ENCODE data around the gene EIF2S2.

The EIF2S2 gene

DNA sequence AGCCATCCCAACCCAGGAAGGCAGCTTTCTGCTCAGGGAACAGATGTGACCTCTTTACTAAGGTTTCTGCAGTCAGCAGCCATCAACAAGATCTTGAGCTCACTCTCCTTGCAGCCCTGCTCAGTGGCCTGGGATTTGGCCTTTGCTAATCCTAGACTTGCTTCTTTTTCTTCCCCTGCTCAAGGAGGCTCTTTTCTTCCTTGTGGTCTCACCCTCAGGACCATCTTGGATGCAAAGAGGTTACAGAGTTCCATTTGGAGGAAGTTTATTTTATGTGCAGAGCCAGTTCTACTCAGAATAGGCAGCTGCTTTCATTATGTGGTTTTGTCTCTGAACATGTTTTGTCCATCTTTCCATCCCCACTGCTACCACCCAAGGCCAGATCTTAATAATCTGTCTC, 69.0 kb downstream of the EIF2S2 start:
- no peak overlapping the region for H3K4me3 ChIP-seq (ENCODE audit: low read depth, low read length)
- DNase-seq (ENCODE audit: low read depth): no peak

DNA sequence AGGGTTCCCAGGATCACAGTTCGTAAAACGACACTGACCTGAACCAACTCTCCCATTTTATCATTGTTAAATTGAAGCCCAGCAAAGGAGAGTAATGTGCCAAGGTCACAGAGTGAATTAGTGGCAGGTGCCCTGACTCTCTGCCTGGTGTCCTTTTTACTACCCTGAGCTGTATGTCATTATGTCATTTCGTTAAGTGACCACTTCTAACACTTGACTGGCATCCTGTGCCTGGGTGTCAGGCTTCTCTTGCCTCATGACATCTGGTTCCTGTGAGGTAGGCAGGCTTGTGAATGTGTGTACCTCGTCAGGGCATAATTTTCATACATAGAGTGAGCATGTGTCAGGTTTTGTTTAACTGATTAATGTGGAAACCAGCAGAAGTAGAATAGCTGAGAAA, 69.8 kb downstream of the EIF2S2 start:
- DNase-seq (ENCODE audit: low read depth): no peak
- no peak overlapping the region for H3K4me3 ChIP-seq (ENCODE audit: low read depth, low read length)

DNA sequence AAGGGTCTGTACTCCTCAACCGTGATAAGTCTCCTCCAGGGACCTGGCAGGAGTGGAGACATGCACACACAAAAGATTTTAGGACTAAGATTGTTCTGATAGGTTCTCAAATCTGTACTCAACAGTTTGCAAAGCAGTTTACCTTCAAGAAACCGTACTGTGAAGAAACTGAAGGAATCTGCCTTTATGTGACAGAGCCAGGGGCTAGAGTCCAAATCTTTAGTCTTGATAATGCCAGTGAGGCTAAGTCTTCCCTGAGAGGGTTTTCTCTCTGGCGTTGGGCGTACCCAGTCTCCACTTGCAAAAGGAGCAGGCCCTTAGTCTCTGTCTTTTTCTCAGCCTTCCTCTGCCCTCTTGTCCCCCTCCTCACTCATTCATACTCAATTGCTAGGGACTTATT, 70.8 kb downstream of the EIF2S2 start:
- H3K4me3 ChIP-seq (ENCODE audit: low read depth, low read length): no peak overlapping the region
- DNase-seq (ENCODE audit: low read depth): no peak

DNA sequence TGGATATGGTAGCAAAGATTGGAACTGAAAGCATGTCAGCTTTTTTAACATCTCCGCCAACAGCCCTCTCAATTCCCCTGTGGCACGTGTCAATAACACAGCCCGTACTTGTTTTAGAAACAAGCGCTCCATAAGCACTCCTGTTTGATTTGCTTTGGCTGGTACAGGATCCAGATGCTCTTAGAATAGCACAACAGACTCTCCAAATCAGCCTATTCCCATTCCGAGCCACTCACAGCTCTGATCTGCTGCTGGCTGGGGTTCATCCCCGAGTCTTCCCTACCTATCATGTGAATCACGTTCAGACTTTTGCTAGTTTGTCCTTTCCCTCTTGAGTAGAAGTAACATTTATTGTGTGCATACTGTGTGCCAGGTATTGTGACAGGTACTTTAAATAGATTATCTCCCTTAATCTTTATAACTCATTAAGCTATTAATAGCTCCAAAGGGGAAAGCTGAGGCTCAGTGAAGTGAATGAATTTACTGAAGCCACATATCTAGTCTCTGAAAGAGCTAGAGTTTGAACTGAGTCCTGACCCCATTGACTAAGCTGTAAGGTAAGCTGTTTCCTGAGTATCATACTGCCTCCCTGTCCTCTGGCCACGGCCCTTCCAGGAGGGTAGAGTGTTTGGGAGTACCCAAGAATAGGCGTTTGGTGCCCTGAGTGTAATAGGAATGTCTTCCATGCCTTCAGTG, 71.6 kb downstream of the EIF2S2 start:
- no peak for DNase-seq (ENCODE audit: low read depth)
- H3K4me3 ChIP-seq (ENCODE audit: low read depth, low read length): no peak overlapping the region

Data from skeletal muscle cell (primary cell).